GM12892 (cell line): ENCODE results near the gene PSG11.
"Not testable (repeated sequence)": the region's sequence is repeated elsewhere in the genome, so short reads cannot be mapped to it uniquely, and the experiment has no call there.

ENCODE experiments used
- POLR2A ChIP-seq: IDR thresholded peaks from 2 replicates; pipeline ENCODE4 v1.6.1; 2011; ENCODE audit warnings: low read depth, low read length, control low read depth
- POLR2AphosphoS5 ChIP-seq: IDR thresholded peaks from 2 replicates; pipeline ENCODE4 v1.6.1; 2011; ENCODE audit warnings: low read depth, low read length, control low read depth

DNA sequence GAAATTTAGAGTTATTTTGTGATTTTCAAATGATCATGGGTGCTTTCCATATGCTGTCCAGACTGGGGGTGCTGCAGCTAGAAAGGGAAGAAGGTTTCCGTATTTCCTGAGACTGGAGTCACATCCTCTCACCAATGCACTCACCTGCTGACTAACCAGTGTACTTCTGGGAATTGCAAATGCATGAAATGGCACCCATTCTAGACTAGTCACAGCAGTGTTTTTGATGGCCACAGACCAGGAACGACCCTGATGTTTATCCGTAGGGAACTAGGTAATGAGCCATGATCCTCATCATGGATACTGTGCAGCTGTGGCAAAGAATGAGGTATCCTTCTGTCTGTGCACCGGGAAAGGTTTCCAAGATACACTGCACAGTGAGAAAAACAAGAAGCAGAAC lies 37.1 kb downstream of the PSG11 start:
- TF ChIP-seq POLR2A, POLR2AphosphoS5: not testable (repeated sequence)
